HG03460 (cell line): Measurements from ENCODE around the gene TSTD2.
"Not testable (repeated sequence)": the region's sequence is repeated elsewhere in the genome, so short reads cannot be mapped to it uniquely, and the experiment has no call there.

Experiments
- ATAC-seq: cut with Tn5 transposase; IDR thresholded peaks from one replicate; pipeline ENCODE4 v1.9.1; 2021; ENCODE audit not compliant: unreplicated experiment

The TSTD2 gene

DNA sequence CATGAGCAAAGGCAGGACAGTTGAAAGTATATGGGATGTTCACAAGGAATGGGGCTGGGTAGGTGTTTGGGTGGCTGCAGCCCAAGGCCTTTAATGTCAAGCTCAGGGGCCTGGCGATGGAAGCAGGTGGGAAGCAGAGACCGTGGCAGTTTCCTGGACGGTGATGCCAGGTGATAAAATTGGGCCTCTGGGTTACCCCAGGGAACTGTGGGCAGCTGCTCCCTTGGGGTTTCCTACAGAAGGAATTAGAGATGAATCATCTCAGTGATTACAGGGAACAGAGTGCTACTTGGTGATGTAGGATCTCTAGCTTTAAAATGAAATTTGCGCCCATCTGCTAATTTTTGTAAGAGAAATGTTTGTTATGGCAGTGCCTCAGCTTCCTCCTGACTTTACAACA, 39.2 kb downstream of the TSTD2 start:
- ATAC-seq: no peak

DNA sequence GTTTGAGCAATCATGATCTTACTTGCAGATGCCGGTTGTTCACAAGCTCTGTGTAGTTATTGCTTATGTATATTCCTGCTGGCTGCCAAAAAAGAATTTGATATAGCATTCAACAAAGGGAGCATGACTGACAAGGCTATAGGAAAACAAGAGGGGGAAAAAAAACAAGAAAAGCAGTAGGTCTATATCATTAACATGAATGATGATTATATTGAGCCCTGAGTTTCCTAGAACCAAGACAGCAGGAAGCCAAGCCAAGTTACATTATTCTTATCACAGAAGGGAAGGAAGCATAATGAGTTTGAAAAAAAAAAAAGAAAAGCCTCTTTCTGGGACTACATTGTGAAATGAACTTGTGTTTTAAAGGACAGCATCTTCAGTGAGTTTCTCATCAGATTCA, 41.0 kb downstream of the TSTD2 start:
- no peak for ATAC-seq

DNA sequence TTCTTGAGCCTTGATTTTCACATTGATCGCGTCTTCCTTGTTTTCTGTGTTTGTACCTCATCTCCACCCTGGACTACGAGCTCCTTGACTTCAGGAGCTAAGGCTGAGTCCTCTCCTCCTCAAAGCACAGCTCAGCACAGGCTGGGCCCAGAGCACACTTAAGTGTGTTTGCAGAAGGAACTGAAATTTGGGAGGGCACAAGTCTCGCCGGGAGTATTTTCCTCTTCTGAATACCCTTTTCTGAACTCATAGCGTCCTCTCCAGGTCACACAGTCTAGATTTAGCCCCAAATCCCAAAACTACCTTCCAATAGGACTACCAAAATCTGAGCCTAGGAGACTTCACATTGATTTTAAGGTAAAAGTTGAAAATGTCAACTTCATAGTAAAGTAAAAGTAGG, 41.6 kb downstream of the TSTD2 start:
- no peak for ATAC-seq

DNA sequence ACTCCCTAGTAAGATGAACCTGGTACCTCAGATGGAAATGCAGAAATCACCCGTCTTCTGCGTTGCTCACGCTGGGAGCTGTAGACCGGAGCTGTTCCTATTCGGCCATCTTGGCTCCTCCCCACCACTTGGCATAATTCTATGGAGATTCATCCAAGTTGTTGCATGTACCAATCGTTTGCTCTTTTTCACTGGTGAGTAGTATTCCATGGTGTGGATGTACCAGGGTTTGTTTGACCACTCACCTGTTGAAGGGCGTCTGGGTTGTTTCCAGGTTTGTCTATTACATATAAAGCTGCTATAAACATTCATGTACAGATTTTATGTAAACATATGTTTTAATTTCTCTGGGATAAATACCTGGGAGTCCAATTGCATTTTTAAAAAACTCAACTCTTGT, 46.3 kb downstream of the TSTD2 start:
- not testable (repeated sequence) for ATAC-seq

DNA sequence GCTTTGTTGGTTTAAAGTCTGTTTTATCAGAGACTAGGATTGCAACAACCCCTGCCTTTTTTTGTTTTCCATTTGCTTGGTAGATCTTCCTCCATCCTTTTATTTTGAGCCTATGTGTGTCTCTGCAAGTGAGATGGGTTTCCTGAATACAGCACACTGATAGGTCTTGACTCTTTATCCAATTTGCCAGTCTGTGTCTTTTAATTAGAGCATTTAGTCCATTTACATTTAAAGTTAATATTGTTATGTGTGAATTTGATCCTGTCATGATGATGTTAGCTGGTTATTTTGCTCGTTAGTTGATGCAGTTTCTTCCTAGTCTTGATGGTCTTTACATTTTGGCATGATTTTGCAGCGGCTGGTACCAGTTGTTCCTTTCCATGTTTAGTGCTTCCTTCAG, 48.4 kb downstream of the TSTD2 start:
- ATAC-seq: not testable (repeated sequence)

DNA sequence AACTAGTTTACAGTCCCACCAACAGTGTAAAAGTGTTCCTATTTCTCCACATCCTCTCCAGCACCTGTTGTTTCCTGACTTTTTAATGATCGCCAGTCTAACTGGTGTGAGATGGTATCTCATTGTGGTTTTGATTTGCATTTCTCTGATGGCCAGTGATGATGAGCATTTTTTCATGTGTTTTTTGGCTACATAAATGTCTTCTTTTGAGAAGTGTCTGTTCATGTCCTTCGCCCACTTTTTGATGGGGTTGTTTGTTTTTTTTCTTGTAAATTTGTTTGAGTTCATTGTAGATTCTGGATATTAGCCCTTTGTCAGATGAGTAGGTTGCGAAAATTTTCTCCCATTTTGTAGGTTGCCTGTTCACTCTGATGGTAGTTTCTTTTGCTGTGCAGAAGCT, 51.6 kb downstream of the TSTD2 start:
- not testable (repeated sequence) for ATAC-seq

DNA sequence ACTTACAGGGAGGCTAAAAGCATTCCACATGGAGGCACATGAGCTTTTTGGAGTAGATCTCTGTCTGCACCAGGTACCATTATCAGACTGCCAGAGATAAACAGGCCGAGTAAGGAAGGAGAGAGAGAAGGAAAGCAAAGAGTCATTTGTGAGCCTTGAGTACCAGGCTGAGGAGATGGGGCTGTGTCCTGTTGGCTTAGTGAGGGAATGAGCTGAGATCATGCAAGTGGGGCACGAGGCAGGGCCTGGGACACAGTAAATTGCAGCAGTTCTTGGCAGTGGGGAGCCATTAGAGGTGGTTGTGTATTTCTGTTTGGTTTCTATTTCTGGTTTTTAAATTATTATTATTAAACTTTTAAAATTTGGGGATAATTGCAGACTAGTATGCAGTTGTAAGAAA, 53.3 kb downstream of the TSTD2 start:
- ATAC-seq: no peak

DNA sequence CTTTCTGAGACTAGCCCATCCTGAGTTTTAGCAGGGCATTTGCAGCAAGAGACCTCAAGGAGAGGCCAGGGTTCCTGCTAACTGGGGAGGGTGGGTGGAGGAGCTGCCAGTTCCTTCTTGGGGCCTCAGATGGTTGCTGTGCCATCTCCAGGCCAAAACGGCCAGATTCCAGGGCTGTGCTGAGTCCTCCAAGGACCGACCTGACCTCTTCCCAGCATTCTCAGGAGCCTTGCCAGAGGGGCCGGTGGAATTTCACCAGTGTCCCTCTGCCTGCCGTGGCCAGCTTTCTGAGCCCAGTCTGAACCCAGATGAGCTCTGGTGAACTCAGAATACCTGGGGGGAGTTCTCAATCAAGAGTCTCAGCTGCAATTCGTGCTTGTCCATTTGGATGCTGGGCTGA, 54.3 kb downstream of the TSTD2 start:
- no peak for ATAC-seq

DNA sequence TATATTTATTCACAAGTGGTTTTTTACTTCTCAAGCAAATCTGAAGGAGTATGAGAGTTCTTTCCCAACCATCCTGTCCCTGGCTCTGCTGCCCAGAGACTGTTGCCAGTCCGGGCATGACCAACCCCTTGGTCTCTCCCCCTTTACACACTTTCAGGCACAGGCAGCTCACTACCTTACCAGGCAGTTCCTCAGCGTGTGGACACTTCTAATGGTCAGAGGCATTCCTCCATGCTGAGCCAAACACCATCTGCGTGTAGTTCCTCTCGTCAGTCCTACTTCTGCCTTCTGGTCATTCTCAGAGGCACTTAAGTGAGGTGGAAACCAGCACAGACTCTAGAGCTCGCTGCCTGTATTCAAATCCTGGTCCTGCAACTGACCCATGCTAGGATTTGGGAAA, 56.1 kb downstream of the TSTD2 start:
- no peak for ATAC-seq

DNA sequence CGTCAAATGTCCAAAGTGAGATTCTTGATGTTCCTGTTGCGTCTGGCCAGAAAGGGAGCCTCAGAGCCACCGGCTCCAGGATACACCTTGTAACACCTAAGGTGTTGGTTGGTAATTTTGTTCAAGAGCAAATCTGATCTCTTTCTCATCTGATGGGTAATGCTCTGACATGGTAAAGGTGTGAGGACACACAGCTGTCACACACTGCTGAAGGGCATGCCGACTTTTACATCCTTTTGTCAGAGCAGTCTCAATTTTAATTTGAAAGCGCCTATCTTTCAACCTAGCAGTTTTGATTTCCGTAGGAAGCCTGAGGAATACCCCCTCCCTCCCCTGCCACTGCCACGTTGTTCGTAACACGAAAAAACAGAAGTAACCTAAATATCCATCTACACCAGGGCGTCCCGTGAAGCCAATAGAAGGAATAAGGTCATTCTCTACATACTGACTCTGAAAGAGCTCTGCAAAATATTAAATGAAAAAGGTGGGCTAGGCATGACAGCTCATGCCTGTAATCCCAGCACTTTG, 57.4 kb downstream of the TSTD2 start:
- ATAC-seq: no peak

DNA sequence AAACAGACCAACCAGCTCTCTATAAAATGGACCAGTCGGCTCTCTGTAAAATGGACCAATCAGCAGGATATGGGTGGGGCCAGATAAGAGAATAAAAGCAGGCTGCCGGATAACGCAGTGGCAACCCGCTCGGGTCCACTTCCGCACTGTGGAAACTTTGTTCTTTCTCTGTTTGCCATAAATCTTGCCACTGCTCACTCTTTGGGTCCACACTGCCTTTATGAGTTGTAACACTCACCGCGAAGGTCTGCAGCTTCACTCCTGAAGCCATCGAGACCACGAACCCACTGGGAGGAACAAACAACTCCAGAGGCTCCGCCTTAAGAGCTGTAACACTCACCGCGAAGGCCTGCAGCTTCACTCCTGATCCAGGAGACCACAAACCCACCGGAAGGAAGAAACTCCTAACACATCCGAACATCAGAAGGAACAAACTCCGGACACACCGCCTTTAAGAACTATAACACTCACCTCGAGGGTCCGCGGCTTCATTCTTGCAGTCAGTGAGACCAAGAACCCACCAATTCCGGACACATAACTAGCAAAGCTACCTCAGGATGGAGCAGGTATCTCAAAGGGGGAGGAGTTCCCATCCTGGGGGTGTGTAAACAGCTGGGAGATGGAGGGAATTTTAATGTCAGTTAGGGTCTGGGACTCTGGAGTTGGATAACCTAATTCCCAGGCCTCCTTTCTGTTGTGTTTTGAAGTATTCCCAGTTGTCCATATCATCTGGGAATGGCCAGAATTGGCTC, 58.1 kb downstream of the TSTD2 start:
- not testable (repeated sequence) for ATAC-seq

DNA sequence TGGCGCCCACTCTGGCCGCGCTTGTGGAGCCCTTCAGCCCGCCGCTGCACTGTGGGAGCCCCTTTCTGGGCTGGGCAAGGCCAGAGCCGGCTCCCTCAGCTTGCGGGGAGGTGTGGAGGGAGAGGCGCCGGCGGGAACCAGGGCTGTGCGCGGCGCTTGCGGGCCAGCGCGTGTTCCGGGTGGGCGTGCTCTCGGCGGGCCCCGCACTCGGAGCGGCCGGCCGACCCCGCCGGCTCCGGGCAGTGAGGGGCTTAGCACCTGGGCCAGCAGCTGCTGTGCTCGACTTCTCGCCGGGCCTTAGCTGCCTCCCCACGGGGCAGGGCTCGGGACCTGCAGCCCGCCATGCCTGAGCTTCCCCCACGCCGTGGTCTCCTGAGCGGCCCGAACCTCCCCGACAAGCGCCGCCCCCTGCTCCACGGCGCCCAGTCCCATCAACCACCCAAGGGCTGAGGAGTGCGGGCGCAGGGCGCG, 59.0 kb downstream of the TSTD2 start:
- ATAC-seq: not testable (repeated sequence)

DNA sequence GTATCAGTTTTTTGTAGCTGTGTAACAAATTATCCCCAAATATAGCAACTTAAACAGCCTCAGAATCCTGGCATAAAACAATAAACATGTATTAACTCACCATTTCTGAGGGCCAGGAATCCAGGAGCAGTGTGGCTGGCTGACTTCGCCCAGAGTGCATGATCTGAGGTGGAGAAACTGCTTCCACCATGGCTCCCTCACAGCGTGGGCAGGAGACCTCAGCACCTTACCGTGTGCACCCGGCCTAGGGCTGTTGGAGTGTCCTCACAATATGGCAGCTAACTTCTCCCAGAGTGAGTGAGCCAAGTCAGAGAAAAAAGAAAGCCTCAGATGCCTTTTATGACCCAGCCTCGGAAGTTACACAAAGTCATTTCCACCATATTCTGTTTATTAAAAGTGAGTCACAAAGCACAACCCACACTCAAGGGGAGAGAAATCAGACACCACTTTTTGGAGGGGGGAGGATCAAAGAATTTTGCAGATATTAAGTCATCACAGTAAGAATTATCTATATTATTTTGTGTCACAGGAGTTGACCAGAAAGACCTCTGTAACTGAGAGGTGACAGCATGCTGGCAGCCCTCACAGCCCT, 59.6 kb downstream of the TSTD2 start:
- ATAC-seq: no peak

DNA sequence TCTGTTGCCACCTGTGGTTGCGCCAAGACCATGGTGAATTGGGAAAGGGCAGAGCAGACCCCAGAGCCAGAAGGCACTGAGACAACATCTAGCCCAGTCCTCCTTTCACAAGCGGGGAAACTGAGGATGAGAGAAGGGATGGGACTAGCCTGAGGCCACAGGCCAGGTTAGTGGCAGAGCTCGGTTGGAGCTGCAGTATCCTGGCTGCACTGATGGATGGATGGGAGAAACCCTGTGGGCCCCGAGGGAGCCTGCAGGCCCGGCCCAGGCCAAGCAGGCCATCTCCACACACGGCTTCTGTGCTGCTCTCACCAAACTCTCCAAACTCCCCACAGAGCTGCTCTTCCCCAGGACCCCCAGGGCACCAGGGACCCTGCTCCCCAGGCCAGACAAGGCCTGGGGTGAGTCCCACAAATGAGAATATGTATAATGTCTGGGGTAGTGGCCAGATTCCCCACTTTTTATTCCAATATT, 60.2 kb downstream of the TSTD2 start:
- no peak for ATAC-seq

DNA sequence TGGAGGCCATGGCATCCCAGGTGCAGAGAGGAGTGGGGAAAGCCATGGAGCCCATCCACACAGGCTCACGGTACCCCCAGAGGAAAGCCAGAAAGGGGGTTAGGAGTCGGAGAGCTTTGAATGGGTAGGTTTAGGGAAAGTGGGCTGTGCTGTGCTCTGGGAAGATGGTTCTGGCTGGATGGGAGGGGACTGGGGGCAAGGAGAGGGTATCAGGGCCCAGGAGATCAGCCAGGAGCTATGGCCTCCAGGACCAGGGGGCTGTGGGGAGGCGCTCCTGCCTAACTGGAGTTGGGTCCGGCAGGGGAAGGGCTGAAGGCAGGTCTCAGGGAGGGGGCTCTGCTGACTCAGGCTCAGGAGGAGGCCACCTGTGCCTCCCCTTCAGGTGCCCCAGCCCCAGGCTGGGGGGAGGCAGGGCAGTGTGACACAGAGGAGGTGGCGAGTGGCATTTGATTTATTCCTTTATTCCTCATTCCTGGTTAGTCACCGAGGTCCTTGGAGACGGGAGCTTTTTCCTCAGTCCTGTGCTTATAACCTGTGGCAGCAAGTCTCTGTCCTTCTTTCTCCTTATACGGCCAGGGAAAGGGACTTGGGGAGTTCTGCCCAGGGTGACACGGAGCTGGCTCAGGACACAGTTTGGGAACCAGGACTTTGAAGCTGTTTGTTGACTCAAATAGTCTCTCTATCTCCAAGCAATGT, 60.8 kb downstream of the TSTD2 start:
- no peak for ATAC-seq

DNA sequence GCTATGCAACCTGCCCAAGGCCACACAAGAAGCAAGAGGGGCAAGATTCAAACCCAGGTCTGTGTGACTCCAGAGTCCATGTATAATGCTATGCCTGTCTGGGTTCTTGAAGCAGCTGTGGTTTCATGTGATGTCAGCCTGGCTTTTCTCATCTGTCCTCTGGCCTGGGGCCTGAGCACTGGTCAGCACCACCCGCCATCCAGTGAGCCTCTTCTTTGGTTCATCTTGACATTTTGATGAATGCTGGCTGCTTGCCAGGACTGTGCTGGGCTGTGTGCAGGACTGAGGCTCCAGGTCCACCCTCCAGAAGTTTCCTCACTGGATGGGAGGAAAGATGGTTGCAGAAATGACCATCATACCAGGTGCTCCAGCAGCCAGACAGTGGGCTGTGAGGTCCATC, 61.5 kb downstream of the TSTD2 start:
- ATAC-seq: no peak

DNA sequence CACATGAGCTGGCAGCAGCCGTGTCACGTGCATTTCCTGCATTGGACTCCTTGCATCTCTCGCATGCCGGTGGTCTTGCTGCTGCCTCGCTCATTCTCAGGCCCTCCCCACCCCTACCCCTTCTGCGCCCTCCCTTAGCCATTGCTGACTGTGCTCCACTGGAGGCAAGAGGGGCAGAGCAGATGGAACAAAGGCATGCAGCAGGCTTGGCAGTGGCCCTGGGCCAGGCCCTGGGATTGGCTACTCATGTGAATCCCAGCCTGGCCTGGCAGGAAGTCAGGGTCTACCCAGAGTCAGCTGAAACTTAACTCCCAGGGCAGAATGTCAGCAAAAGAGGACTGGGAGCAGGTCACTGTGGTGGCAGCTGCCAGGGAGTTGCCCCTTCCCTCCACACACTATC, 62.3 kb downstream of the TSTD2 start:
- ATAC-seq: no peak

DNA sequence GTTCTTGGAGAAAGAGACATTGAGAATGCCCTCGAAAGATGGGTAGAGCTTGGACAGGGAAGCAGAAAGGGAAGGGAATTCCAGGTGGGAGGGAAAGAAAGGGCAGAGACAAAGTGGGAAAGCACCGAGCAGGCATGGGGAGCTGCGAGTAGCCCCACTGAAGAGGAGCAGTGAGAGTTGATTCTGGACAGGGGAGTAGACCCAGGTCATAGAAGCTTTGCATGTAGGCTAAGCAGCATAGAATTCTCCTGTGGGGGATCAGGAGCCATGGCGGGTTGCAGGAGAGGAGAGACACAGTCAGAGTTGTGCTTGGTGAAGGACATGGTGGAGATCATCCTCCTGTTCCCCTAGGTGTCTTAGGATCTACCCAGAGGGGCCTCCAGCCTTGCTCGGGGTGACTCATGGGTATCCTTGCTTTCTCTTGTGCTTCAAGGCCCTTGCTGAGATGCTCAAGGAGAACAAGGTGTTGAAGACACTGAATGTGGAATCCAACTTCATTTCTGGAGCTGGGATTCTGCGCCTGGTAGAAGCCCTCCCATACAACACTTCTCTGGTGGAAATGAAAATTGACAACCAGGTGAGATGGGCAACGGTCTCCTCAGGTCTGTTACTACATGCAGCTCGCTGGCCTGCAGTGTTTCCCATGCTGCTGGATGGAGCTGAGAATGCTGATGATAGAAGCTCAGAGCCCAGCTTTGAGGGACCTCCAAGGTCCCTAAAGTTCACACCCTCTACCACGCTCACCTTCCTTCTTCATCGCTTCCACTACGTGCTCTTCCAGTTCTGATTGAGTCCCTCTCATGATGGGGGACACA, 64.5 kb downstream of the TSTD2 start:
- ATAC-seq: no peak

DNA sequence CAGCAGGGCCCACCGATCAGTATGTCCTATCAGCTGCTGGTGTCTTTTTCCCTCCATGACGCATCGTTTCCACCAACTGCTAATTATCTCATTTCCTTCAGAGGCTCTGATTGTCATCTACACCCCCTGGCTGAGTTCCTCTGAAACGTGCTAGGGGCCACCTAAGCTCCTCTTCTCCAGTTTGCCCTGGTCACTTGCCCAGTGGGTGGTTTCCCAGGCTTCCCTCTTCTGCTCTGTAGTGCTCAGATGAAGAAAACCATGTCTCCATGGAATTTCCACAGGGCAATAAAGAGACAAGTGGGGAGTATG, 65.3 kb downstream of the TSTD2 start:
- no peak for ATAC-seq

DNA sequence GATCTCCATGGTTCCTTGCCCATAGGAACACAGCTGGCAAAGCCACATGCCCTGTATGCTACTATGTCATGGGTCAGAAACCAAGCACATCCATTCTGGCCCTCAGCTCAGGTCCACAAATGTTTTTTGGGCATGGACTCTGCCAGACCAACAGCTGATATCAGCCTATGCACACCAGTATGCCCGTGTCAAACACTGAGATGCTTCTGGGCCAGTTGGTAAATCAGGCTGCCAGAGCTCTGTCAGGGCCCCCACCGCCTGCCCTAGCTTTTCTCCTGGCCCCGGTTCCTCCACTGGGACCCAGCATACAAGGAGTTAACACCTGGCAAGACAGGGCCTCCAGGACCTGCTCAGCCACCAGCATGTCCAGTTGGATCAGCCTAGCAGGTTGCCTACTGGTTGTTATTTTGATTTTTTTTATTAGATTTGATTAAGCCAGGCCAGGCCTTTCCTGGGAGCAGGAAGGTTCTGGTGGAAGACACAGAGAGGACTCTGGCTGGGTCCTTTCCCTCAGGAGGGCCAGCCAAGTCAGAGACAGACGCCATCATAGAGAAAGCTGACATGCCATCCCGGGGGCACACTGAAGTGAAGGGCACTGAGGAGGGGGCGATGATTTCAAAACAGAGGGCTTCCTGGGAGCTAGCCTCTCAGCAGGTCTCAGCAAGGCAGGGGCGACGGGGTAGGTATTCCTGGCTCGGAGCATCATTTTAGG, 65.8 kb downstream of the TSTD2 start:
- no peak for ATAC-seq

DNA sequence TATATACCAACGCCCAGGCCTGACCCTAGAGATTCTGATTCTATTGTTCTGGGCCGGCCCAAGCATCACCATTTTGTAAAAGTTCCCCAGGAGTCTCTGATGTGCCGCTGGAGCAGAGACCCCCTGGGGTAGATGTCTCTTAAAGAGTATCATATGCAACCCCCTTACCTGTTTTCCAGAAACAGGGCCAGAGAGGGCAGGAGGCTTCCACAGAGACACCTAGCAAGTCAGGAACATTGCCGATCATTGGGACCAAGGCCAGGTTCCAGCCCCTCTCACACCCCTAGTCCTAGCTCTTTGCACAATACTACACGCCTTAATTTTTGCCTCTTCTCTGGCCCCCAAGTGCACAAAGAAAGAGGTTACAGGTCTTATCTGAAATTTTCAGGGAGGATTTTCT, 67.9 kb downstream of the TSTD2 start:
- ATAC-seq: no peak
